Inferior parietal cortex (tissue), 1 donor: ENCODE results near the gene ITGB3.
"Not testable (repeated sequence)": the region's sequence is repeated elsewhere in the genome, so short reads cannot be mapped to it uniquely, and the experiment has no call there.

Source experiments
- DNase-seq: peaks from one replicate; pipeline ENCODE4 v3.0.0-alpha.2; 2016; ENCODE audit errors: extremely low spot score

ITGB3 gene

GRCh38 chr17:47244697-47245096 is 8.9 kb upstream of the ITGB3 start:
- DNase-seq: no peak

GRCh38 chr17:47246120-47246519 is 7.5 kb upstream of the ITGB3 start:
- no peak for DNase-seq

DNA sequence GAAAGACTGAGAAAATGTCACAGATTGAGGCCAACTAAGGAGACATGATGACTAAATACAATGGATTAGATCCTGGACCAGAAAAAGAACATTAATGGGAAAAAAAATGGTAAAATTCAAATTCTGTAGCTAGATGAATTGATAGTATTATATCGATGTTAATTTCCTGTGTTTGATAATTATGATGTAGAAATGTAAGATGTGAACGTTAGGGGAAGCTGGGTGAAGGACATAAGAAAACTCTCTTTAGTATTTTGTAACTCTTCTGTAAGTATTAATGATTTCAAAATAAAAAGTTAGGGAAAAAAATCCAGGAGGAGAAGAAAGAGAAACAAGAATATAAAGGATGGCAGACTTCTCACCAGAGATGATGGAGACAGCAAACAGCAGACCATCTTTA is 2.8 kb upstream of the ITGB3 start:
- DNase-seq: no peak

DNA sequence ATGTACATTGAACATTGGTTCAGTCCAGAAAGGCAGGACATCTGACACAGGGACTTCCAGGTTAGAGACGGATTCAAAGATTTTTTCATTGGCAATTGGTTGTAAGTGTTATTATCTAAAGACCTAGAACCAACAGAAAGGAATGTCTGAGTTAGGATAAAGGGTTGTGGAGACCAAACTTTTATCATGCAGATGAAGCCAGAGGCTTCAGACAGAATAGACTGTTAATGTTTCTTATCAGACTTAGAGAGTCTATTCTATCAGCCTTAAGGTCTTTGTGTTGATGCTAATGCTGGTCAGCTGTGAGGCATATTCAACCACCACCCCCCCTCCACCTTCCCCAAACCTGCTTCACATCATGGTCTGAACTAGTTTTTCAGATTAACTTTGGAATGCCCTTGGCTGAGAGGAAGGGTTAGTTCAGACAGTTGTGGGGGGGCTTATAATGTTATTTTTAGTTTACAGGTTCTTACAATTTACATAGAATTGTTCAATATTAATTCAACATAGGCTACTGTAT is 2.1 kb upstream of the ITGB3 start:
- DNase-seq: no peak

DNA sequence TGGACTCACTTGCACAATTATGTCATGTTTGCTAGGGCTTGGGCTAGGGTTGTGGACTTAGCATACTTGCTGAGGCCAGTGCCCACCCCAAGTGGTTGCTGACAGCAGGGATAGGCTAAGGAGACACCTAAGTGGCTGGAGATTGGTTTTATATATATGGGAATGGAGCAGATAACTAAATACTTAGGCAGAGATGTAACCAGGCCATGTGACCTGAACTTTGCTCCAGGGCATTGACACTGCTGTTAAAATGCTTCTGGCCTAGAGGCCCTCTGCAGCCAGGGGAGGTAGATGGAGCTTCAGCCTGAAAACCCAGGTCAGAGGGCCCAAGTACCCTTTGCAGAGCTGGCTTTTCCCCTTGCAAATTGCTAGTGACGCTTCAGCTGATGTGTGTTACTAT is 1.4 kb upstream of the ITGB3 start:
- DNase-seq: no peak

DNA sequence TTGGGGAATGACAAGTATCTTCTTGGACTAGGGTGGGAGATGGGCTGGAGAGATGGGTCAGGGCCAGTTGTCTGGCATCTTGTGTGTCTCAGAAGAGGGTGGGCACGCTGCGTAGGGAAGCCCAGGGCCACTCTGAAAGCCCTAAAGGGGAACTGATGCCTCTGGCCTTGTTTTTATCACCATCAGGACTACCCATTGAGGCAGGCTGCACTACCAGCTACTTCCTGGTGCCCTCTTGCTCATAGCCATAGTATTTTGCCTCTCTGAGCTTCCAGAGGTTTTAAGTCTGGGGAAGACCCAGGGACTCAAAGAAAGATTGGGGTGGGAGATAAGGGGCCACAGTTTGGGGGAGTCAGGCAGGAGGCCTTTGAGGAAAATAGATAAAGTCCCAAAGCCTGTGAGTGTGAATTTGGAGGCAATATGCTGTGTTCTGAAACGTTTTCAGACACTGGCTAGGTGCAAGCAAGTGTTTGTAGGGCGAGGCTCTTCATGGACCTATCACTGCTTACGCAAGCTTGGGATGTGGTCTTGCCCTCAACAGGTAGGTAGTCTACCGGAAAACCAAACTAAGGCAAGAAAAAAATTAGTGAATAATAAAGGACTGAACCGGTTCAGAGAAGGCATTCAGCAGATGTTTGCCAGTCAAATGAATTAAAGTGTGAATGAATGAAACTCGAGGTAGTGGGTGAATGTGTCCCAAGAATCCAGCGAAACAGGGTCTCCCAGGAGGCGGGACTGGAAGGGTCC is 688 bp upstream of the ITGB3 start:
- DNase-seq: no peak

GRCh38 chr17:47254403-47254943 is 846 bp downstream of the ITGB3 start:
- no peak for DNase-seq

GRCh38 chr17:47257651-47258339 is 4.2 kb downstream of the ITGB3 start:
- no peak for DNase-seq

GRCh38 chr17:47262586-47262985 is 9.0 kb downstream of the ITGB3 start:
- DNase-seq: no peak

- DNase-seq: no peak
These were observed 10.5 kb downstream of the ITGB3 start for GRCh38 chr17:47264166-47264565.

DNA sequence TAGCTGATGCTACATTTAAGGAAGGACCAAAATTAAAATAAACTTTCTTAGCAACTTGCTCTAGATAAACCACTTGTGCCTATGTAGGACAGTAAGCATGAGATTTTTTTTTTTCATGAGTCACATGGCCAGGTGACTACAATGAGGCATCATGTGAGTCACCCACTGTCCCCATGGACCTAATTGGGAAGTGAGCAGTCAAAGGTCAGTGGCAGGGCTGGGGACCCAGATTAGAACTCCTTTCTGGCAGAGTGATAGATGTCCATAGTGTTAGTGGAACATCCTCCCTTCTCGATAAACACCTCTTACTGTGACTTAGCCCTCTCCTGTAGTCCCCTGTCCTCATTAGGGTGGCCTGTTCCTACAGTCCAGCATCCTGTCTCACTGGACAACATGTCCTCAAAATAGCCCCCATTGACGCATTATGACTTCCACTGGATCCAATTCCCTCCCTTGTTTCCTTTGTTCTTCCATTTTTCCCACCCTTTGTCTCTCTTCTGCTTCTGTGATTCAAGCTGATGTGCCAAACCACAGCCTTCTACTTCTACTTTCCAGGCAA is 12.4 kb downstream of the ITGB3 start:
- DNase-seq: no peak

- no peak for DNase-seq
These were observed 13.2 kb downstream of the ITGB3 start for GRCh38 chr17:47266782-47267181.

DNA sequence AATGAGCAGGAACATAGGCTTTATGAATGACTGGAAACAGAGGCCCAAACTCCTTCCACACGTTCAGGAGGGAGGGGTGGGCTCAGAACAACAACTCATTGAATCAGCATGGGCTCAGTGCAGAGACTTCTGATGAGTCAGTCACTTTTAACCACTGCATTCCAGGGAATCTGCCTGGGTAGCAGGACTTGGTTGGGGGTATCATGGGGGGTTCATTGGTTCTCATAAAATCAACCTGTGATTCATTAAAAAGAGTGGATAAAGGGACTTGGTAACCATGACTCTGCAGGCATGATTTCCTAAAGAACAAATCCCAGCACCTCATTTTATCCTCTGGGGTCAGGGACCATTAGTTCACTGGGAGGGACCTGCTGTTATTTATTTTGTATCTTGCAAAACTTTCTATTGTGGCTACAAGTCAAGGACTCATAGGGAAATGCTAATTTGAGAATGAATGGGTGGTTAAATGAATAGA is 13.8 kb downstream of the ITGB3 start:
- no peak for DNase-seq

GRCh38 chr17:47268964-47269363 is 15.3 kb downstream of the ITGB3 start:
- DNase-seq: not testable (repeated sequence)

GRCh38 chr17:47269561-47270280 is 16.1 kb downstream of the ITGB3 start:
- DNase-seq: not testable (repeated sequence)

- no peak for DNase-seq
These were observed 17.5 kb downstream of the ITGB3 start for GRCh38 chr17:47270946-47271705.

DNA sequence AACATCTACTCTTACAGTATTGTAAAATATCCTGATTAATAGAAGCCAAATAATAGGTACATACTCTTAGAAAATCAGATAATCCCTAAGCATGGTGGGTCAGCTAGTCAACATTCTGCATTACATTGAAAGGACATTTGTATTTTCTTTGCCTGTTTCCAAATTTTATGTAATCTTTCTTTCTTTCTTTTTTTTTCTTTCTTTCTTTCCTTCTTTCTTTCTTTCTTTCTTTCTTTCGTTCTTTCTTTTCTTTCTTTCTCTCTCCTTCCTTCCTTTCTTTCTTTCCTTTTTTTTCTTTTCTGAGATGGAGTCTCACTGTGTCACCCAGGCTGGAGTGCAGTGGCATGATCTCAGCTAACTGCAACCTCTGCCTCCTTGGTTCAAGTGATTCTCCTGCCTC is 18.9 kb downstream of the ITGB3 start:
- DNase-seq: no peak

- no peak for DNase-seq
These were observed 19.6 kb downstream of the ITGB3 start for GRCh38 chr17:47273245-47273644.

- DNase-seq: no peak
These were observed 20.9 kb downstream of the ITGB3 start for GRCh38 chr17:47274319-47275069.

GRCh38 chr17:47275245-47275984 is 21.8 kb downstream of the ITGB3 start:
- no peak for DNase-seq
